Stimulated activated naive CD8-positive, alpha-beta T cell treated with anti-CD3 and anti-CD28 coated beads, Interleukin-15, Interleukin-2, amounts not matched to agents 100 ng/mL and 50 ng/mL, for 24 hours (primary cell): Measurements from ENCODE around the gene SFXN5.
"Not testable (repeated sequence)": the region's sequence is repeated elsewhere in the genome, so short reads cannot be mapped to it uniquely, and the experiment has no call there.

Source experiments
- H3K27ac Mint-ChIP-seq: one replicate; pipeline ENCODE4 v1.8.0; 2021; ENCODE audit warnings: mild to moderate bottlenecking, mixed read lengths
- H3K27me3 Mint-ChIP-seq: one replicate; pipeline ENCODE4 v1.8.0; 2021; ENCODE audit warnings: mixed read lengths
- H3K36me3 Mint-ChIP-seq: one replicate; pipeline ENCODE4 v1.8.0; 2021; ENCODE audit warnings: low read depth, mixed read lengths
- H3K4me1 Mint-ChIP-seq: one replicate; pipeline ENCODE4 v1.8.0; 2021; ENCODE audit warnings: low read depth, mixed read lengths
- H3K4me3 Mint-ChIP-seq: one replicate; pipeline ENCODE4 v1.8.0; 2021; ENCODE audit warnings: mild to moderate bottlenecking, mixed read lengths
- H3K9me3 Mint-ChIP-seq: one replicate; pipeline ENCODE4 v1.8.0; 2021; ENCODE audit warnings: mixed read lengths

Gene SFXN5

GRCh38 chr2:73071360-73072128 is at the start of gene SFXN5:
TSS of gene SFXN5 (minus strand) at chr2:73071712. CDS start at chr2:73071705, 7 bp downstream.
- Mint-ChIP-seq H3K27ac (peak within 1 kb of the TSS; percentile 92), H3K36me3 (peaks cover 5% of the 10 kb centered on the region), H3K9me3 (no peaks in the 10 kb centered on the region), H3K27me3 (no peaks in the 10 kb centered on the region), H3K4me1 (peaks cover 35% of the 10 kb centered on the region), H3K4me3 (peak within 1 kb of the TSS; percentile 85)

GRCh38 chr2:73119611-73120239 is 48.2 kb upstream of the SFXN5 start:
- H3K27ac Mint-ChIP-seq, H3K4me3 Mint-ChIP-seq, H3K36me3 Mint-ChIP-seq, H3K4me1 Mint-ChIP-seq, H3K9me3 Mint-ChIP-seq: not testable (repeated sequence)
- peaks cover 25% of the 10 kb centered on the region for H3K27me3 Mint-ChIP-seq

- peaks cover 14% of the 10 kb centered on the region for H3K27me3 Mint-ChIP-seq
- no peaks in the 10 kb centered on the region for H3K9me3 Mint-ChIP-seq
- no peaks in the 10 kb centered on the region for H3K36me3 Mint-ChIP-seq
- peaks cover 9% of the 10 kb centered on the region for H3K4me1 Mint-ChIP-seq
- no peak overlapping the region for H3K4me3 Mint-ChIP-seq
- H3K27ac Mint-ChIP-seq, result no peak overlapping the region
Observed at GRCh38 chr2:73117441-73117840, 45.9 kb upstream of the SFXN5 start.

GRCh38 chr2:73116182-73116960 is 44.9 kb upstream of the SFXN5 start:
- Mint-ChIP-seq H3K27me3 (peaks cover 15% of the 10 kb centered on the region), H3K27ac (no peak overlapping the region), H3K4me3 (no peak overlapping the region)

GRCh38 chr2:73114273-73114867 is 42.9 kb upstream of the SFXN5 start:
- H3K4me1 Mint-ChIP-seq, result peaks cover 26% of the 10 kb centered on the region
- H3K27me3 Mint-ChIP-seq, result peaks cover 10% of the 10 kb centered on the region
- no peaks in the 10 kb centered on the region for H3K9me3 Mint-ChIP-seq
- peak overlapping the region; percentile 54 for H3K4me3 Mint-ChIP-seq
- no peaks in the 10 kb centered on the region for H3K36me3 Mint-ChIP-seq
- H3K27ac Mint-ChIP-seq, result no peak overlapping the region

More at GRCh38 chr2:73116182-73116960, 44.9 kb upstream of the SFXN5 start:
- Mint-ChIP-seq H3K9me3 (no peaks in the 10 kb centered on the region), H3K36me3 (no peaks in the 10 kb centered on the region), H3K4me1 (peaks cover 16% of the 10 kb centered on the region)

- Mint-ChIP-seq H3K4me3 (peak within 1 kb of the TSS; percentile 75), H3K36me3 (no peaks in the 10 kb centered on the region), H3K27me3 (peaks cover 10% of the 10 kb centered on the region), H3K9me3 (no peaks in the 10 kb centered on the region), H3K4me1 (peaks cover 28% of the 10 kb centered on the region), H3K27ac (peak within 1 kb of the TSS; percentile 80)
Observed at GRCh38 chr2:73112913-73113854, 41.7 kb upstream of the SFXN5 start, which contains the start of gene RAB11FIP5. TSS of gene RAB11FIP5 (minus strand) at chr2:73112948. CDS start at chr2:73112777, 171 bp downstream.

- Mint-ChIP-seq H3K4me1 (peaks cover 28% of the 10 kb centered on the region), H3K36me3 (no peaks in the 10 kb centered on the region), H3K27me3 (peaks cover 10% of the 10 kb centered on the region), H3K9me3 (no peaks in the 10 kb centered on the region), H3K27ac (peak overlapping the region; percentile 80), H3K4me3 (peak overlapping the region; percentile 75)
Observed at GRCh38 chr2:73112026-73112912, 40.8 kb upstream of the SFXN5 start.

GRCh38 chr2:73111073-73112025 is 39.8 kb upstream of the SFXN5 start:
- Mint-ChIP-seq H3K27ac (peak overlapping the region; percentile 80), H3K4me3 (peak overlapping the region; percentile 75), H3K27me3 (peaks cover 7% of the 10 kb centered on the region), H3K36me3 (no peaks in the 10 kb centered on the region), H3K4me1 (peaks cover 28% of the 10 kb centered on the region), H3K9me3 (no peaks in the 10 kb centered on the region)

- peaks cover 28% of the 10 kb centered on the region for H3K4me1 Mint-ChIP-seq
- H3K4me3 Mint-ChIP-seq, result peak overlapping the region; percentile 75
Observed at GRCh38 chr2:73110168-73111072, 38.9 kb upstream of the SFXN5 start.

GRCh38 chr2:73109431-73110167 is 38.1 kb upstream of the SFXN5 start:
- Mint-ChIP-seq H3K4me1 (peaks cover 26% of the 10 kb centered on the region), H3K27me3 (peaks cover 7% of the 10 kb centered on the region), H3K36me3 (no peaks in the 10 kb centered on the region), H3K4me3 (no peak overlapping the region), H3K9me3 (no peaks in the 10 kb centered on the region), H3K27ac (no peak overlapping the region)

More at GRCh38 chr2:73110168-73111072, 38.9 kb upstream of the SFXN5 start:
- no peaks in the 10 kb centered on the region for H3K9me3 Mint-ChIP-seq
- no peaks in the 10 kb centered on the region for H3K36me3 Mint-ChIP-seq
- peaks cover 7% of the 10 kb centered on the region for H3K27me3 Mint-ChIP-seq
- no peak overlapping the region for H3K27ac Mint-ChIP-seq
